ENCODE measurements around the gene DCLK1.

- TF ChIP-seq CTCF (IDR thresholded peaks at IDR 0.05) (no peak), POLR2A (IDR thresholded peaks at IDR 0.05) (no peak)
Observed at GRCh38 chr13:35858665-35859064, 272.5 kb downstream of the DCLK1 start.

Measured in uterus (tissue), 2 donors.